Endodermal cell (in vitro differentiated cells): ENCODE measurements around the gene SH3TC1. TPM values are rescaled to one million over a fixed set of nuclear protein-coding genes. Genes with fewer than 3 reads are reported as not detected.

Experiments used
- DNase-seq: peaks from one replicate; pipeline ENCODE4 v3.0.0-alpha.2; 2017
- H3K27ac ChIP-seq: 2 replicates; pipeline ENCODE4 v1.5.1; 2013; ENCODE audit warnings: mild to moderate bottlenecking, low read depth, low read length, moderate library complexity
- H3K27me3 ChIP-seq: 2 replicates; pipeline ENCODE4 v1.6.1; 2013; ENCODE audit warnings: mild to moderate bottlenecking, low read length, moderate library complexity; ENCODE audit not compliant: insufficient read depth, control insufficient read depth, poor library complexity, severe bottlenecking
- H3K36me3 ChIP-seq: 2 replicates; pipeline ENCODE4 v1.7.0; 2013; ENCODE audit warnings: mild to moderate bottlenecking, low read length, moderate library complexity; ENCODE audit not compliant: control insufficient read depth, insufficient read depth
- H3K4me1 ChIP-seq: one replicate; pipeline ENCODE4 v1.7.0; 2013; ENCODE audit warnings: low read length; ENCODE audit not compliant: control insufficient read depth, insufficient read depth
- H3K4me3 ChIP-seq: 2 replicates; pipeline ENCODE4 v1.5.1; 2013; ENCODE audit warnings: mild to moderate bottlenecking, low read length, moderate library complexity
- H3K9ac ChIP-seq: 2 replicates; pipeline ENCODE4 v1.6.1; 2013; ENCODE audit warnings: mild to moderate bottlenecking, low read length, moderate library complexity; ENCODE audit not compliant: poor library complexity, severe bottlenecking; ENCODE audit errors: extremely low read depth
- H3K9me3 ChIP-seq: 2 replicates; pipeline ENCODE4 v1.6.1; 2013; ENCODE audit warnings: mild to moderate bottlenecking, low read length, moderate library complexity; ENCODE audit not compliant: control insufficient read depth
- H3K27ac Mint-ChIP-seq: 2 replicates; pipeline ENCODE4 v1.8.0; 2020; ENCODE audit warnings: mixed read lengths
- H3K27me3 Mint-ChIP-seq: 2 replicates; pipeline ENCODE4 v1.8.0; 2021; ENCODE audit warnings: mild to moderate bottlenecking, mixed read lengths; ENCODE audit not compliant: insufficient read depth
- H3K36me3 Mint-ChIP-seq: 2 replicates; pipeline ENCODE4 v1.8.0; 2020; ENCODE audit warnings: low read depth, mixed read lengths
- H3K4me1 Mint-ChIP-seq: 2 replicates; pipeline ENCODE4 v1.8.0; 2020; ENCODE audit warnings: mixed read lengths
- H3K4me3 Mint-ChIP-seq: 2 replicates; pipeline ENCODE4 v1.8.0; 2020; ENCODE audit warnings: mild to moderate bottlenecking, moderate library complexity, mixed read lengths
- H3K9me3 Mint-ChIP-seq: 2 replicates; pipeline ENCODE4 v1.8.0; 2020; ENCODE audit warnings: mild to moderate bottlenecking, mixed read lengths
- WGBS, 2 experiments: methylation state at CpG; one replicate each; pipeline versions ENCODE4 v1.1.5 to v1.1.7; 2013; ENCODE audit warnings: missing lambda C conversion rate in 2 of 2, mixed read lengths in 1 of 2; ENCODE audit not compliant: insufficient coverage in 1 of 2, insufficient read length in 1 of 2; 5-methylcytosine and 5-hydroxymethylcytosine counted together
- total RNA-seq, 2 donors: library from RNA; stranded (reverse); fragmentation: NEBNext Ultra II Directional in 1 of 2; extraction: Animal tissue kit (Norgen Biotek cat#: 25700) in 1 of 2; gene quantifications; 2 replicates in 1 of 2; 3 replicates in 1 of 2; pipeline ENCODE4 v1.2.1, GENCODE V29; 2021
- TF ChIP-seq, protein P1 (sequence below): fragments of 200-600 bp; sonication (generic); conservative IDR thresholded peaks from 2 replicates; pipeline ENCODE4 v1.5.0; 2021; ENCODE audit warnings: antibody characterized with exemption, mild to moderate bottlenecking

The SH3TC1 gene
- total RNA-seq, 2 donors from 2014 or later, result 1.9 to 2.6 TPM

DNA sequence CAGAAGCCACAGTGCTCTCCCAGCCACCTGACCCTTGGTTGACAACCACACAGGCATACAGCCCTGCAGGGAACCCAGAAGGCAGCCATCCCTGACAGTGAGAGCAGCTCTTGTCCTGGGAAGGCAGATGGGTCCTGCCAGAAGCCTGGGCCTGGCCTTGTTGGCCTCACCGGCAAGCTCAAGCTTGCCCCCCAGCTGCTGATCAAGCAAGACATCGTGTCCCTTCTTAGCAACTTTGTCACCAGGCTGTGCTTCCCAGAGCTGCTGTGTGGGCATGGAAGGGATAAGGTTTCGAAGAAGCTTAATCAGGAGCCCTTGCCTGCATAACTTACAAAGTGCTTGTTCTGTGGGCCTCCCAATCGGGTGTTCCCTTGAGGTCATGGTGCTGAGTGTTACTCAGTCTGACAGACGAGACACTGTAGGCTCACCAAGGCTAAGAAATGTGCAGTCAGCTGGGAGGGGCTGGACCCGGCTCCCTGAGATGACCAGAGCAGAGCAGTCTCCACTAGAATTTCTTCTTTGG is 33.7 kb upstream of the SH3TC1 start:
- 81 to 88% methylated on average over 3 to 6 of the region's 6 CpGs for WGBS, 2 experiments

GRCh38 chr4:8167291-8167690 is 31.8 kb upstream of the SH3TC1 start:
- Histone ChIP-seq H3K36me3 (no peaks in the 10 kb centered on the region), H3K9me3 (peaks cover 14% of the 10 kb centered on the region), H3K4me3 (no peak overlapping the region), H3K9ac (no peak overlapping the region), H3K4me1 (no peaks in the 10 kb centered on the region), H3K27ac (no peak overlapping the region), H3K27me3 (peaks cover 5% of the 10 kb centered on the region)
- no peaks in the 10 kb centered on the region for H3K36me3 Mint-ChIP-seq
- H3K27ac Mint-ChIP-seq, result no peak overlapping the region
- no peaks in the 10 kb centered on the region for H3K4me1 Mint-ChIP-seq
- H3K9me3 Mint-ChIP-seq, result peaks cover 14% of the 10 kb centered on the region
- H3K4me3 Mint-ChIP-seq, result no peak overlapping the region
- TF ChIP-seq, protein P1, sequence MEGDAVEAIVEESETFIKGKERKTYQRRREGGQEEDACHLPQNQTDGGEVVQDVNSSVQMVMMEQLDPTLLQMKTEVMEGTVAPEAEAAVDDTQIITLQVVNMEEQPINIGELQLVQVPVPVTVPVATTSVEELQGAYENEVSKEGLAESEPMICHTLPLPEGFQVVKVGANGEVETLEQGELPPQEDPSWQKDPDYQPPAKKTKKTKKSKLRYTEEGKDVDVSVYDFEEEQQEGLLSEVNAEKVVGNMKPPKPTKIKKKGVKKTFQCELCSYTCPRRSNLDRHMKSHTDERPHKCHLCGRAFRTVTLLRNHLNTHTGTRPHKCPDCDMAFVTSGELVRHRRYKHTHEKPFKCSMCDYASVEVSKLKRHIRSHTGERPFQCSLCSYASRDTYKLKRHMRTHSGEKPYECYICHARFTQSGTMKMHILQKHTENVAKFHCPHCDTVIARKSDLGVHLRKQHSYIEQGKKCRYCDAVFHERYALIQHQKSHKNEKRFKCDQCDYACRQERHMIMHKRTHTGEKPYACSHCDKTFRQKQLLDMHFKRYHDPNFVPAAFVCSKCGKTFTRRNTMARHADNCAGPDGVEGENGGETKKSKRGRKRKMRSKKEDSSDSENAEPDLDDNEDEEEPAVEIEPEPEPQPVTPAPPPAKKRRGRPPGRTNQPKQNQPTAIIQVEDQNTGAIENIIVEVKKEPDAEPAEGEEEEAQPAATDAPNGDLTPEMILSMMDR, result no peak
- peaks cover 20% of the 10 kb centered on the region for H3K27me3 Mint-ChIP-seq
- 60 to 85% methylated on average over 1 to 2 of the region's 2 CpGs for WGBS, 2 experiments
- DNase-seq, result no peak

More for the DNA sequence above, 33.7 kb upstream of the SH3TC1 start:
- H3K9me3 ChIP-seq, result peaks cover 14% of the 10 kb centered on the region
- Mint-ChIP-seq H3K27me3 (peaks cover 26% of the 10 kb centered on the region), H3K36me3 (no peaks in the 10 kb centered on the region), H3K9me3 (peaks cover 14% of the 10 kb centered on the region), H3K4me1 (no peaks in the 10 kb centered on the region), H3K27ac (no peak overlapping the region), H3K4me3 (no peak overlapping the region)
- no peak overlapping the region for H3K27ac ChIP-seq
- no peak for DNase-seq
- H3K36me3 ChIP-seq, result no peaks in the 10 kb centered on the region
- TF ChIP-seq, protein P1, result no peak
- no peak overlapping the region for H3K9ac ChIP-seq
- no peak overlapping the region for H3K4me3 ChIP-seq
- no peaks in the 10 kb centered on the region for H3K4me1 ChIP-seq
- peaks cover 13% of the 10 kb centered on the region for H3K27me3 ChIP-seq

DNA sequence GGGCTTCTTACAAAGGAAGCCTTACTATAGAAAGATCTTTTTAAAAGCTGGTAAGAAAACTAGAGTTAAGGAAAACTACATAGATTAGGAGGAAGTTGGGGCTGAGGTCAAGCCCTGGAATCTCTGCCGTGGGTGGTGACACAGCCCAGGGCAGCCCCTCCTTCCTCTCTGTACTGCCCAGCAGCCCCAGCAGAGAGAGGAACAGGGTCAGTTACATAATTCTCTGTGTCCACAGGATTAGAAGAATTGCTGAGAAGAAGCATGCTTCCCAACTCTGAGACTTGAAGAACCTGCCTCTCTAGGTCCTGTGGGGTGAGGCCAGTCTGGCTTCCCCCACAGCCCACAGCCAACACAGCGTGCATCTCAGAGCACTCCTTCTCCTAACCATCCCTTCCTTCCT is 31.3 kb upstream of the SH3TC1 start:
- no peaks in the 10 kb centered on the region for H3K36me3 ChIP-seq
- H3K4me3 ChIP-seq, result no peak overlapping the region
- H3K4me1 Mint-ChIP-seq, result no peaks in the 10 kb centered on the region
- H3K9ac ChIP-seq, result no peak overlapping the region
- DNase-seq, result no peak
- WGBS, 2 experiments, result 87 to 100% methylated on average over 1 to 2 of the region's 2 CpGs
- H3K4me1 ChIP-seq, result no peaks in the 10 kb centered on the region
- no peak overlapping the region for H3K4me3 Mint-ChIP-seq
- H3K9me3 Mint-ChIP-seq, result peaks cover 14% of the 10 kb centered on the region
- H3K27ac ChIP-seq, result no peak overlapping the region
- H3K27me3 ChIP-seq, result peaks cover 5% of the 10 kb centered on the region
- H3K27me3 Mint-ChIP-seq, result peaks cover 18% of the 10 kb centered on the region
- H3K9me3 ChIP-seq, result peaks cover 14% of the 10 kb centered on the region
- no peaks in the 10 kb centered on the region for H3K36me3 Mint-ChIP-seq
- H3K27ac Mint-ChIP-seq, result no peak overlapping the region
- TF ChIP-seq, protein P1, result no peak
